Epidermal melanocyte (primary cell): ENCODE measurements around the gene GGA1.

Source experiments
- DNase-seq: peaks from one replicate; pipeline ENCODE4 v3.0.0; 2011; ENCODE audit warnings: low spot score; ENCODE audit not compliant: insufficient read length

The GGA1 gene

DNA sequence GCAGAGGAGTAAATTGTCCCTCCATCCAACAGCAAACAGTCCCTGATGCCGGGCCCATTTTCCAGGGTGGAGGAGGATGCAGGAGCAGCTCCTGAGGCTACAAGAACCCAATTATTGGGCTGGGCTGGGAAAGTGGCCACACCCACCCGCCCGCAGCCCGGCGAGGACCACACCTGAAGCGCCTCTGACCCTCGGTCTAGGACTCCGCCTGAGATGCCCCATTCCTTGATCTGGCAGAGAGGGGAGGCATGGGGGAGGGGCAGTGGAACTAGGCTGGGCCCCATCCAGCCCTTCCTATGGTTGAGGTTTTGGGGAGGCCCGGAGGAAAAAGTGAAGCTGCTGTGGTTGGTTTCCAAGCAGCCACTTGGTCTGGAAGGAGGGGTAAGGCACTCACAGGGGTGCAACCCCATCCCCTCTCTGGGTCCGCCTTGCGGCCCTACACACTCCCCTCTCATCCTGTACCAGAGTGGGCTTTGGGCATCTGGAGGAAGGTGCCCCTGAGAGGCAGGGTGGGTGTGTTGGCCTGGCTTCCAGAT, 64.4 kb downstream of the GGA1 start:
- no peak for DNase-seq

DNA sequence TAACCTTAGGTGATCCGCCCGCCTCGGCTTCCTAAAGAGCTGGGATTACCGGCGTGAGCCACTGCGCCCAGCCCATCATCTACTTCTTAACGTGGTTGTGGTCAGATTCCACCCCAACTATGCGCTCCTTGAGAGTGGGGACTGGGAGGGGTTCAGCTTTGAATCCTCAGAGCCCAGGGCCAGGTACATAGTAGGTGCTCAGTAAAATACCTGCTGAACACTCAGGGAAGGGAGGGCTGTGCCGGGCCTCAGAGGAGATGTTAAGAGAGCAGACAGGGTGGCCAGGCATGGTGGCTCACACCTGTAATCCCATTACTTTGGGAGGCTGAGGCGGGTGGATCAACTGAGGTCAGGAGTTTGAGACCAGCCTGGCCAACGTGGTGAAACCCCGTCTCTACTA, 65.6 kb downstream of the GGA1 start:
- DNase-seq: no peak

DNA sequence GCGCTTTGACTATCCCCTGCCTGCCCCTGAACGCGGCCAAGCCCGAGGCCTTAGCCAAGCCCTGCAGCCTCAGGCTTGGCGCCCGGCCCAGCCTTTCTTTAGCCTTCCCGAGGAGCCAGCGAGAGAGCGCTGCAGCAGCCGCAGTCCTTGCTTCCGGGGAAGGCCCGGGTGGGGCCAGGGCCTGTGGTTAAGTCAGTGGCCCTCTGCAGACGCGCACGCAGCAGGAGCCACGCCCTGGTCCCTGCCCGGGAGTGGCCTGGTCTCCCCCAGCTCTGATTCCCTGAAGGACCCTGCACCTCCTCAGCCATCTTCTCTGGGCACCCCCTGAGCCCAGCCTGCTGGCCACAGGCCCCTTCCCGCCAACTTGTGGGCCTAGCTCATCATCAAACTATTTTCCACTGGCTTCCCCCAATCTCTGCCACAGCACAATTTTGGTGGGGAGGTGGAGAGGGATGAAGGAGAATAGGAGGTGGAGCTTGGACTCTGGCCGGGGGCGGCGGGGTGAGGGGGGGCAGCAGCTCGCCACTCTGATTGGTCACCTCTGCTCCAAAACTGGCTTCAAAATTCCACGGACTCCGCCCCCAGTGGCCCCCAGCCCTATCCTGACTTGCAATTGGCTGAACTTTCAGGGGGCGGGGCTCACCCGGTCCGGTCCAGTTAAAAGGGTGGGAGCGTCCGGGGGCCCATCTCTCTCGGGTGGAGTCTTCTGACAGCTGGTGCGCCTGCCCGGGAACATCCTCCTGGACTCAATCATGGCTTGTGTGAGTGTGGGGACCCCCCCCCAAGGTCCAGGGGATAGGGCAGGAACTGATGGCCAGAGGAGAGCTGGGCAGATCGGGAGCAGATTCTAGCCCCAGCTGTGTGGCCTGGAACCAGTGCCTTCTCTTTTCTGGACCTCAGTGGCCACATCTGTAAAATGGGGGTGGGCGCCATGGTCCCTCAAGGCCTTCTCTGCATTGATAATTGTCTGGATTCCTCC, 66.6 kb downstream of the GGA1 start, which contains the start of gene LGALS1:
Gene LGALS1 (plus strand): TSS at position 686 of the 979 bp plus-strand sequence. CDS start 67 bp downstream, at position 753.
- DNase-seq: peak; percentile 74

DNA sequence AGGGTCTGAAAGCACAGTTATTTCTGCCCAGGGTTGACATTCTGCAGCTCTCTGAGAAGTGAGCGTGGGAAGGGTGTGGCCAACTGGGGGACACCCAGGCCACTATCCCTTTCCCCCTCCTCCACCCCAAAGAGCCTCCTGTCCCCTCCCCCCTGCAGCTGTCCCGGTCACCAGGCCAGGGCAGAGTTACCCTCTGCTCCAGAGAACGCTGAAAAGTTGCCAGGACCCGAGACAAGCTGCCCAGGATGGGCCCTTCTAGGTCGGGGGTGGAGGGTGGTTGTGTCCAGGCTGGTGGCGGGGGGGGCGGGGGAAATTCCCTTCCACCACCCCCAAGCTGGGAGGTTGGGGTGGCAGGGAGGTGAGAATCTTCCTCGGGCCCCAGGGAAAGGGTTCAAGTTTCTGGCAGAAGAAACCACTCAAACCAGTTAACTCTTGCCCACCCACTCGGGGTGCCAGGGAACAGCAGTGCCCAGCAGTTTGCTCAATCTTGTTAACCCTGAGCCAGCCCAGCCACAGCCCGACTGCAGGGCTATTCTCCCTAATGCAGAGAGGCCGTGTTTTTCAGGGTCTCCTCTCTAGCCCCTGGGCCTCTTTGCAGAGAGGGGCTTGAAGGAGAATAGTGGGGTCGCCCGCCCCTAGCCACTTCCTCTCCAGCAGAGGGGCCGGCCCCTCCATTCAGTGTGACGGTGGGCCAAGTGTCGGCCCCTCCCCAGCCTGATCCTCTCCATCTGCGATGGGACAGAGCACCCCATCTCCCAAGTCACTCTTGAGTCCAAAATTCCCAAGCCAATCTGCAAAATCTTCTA, 67.5 kb downstream of the GGA1 start:
- no peak for DNase-seq

DNA sequence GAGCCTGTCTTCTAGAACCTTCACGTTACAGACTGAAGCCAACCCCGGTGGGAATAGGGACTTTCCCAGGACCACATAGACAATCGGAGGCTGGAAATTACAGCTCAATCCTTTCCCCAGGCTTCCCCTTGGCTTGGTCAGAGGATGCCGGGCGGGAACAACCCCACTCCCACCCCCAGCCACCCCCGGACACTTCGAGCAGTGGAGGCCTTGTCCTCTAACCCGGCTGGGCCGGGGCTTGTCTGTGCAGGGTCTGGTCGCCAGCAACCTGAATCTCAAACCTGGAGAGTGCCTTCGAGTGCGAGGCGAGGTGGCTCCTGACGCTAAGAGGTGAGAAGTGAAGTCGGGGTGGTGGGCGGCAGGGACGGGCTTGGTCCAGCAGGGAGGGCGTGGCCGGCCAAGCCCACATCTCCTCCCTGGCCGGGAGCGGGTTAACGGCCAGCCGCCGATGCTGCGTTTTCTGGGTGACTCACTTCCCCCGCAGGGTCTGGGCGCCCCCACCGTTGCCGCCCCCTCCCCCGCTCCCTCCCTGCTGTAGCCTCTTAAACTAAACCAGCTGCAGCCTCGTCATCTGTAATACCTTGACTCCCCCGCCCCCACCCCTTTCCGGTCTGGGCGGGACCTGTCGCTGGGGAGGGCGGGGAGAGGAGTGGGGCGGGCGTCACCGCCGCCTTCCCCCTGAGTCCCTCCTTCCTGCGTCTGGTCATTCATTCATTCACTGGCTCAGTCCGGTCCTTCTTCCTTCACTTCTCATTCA, 68.3 kb downstream of the GGA1 start:
- no peak for DNase-seq

DNA sequence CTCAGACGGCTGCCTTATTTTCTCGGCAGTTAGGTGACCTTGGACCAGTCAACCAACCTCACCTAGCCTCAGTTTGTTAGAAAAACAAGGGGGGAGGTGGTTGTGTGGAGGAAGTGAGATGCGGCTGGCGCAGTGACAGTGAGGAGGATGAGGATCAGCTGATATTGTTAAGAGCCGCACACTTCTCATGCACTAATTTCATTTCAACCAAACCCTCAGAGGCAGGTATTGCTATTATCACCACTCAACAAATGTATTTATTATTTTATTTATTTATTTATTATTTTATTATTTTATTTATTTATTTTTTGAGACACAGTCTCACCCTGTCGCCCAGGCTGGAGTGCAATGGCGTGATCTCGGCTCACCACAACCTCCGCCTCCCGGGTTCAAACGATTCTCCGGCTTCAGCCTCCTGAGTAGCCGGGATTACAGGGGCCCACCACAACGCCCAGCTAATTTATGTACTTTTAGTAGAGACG, 68.9 kb downstream of the GGA1 start:
- DNase-seq: no peak

DNA sequence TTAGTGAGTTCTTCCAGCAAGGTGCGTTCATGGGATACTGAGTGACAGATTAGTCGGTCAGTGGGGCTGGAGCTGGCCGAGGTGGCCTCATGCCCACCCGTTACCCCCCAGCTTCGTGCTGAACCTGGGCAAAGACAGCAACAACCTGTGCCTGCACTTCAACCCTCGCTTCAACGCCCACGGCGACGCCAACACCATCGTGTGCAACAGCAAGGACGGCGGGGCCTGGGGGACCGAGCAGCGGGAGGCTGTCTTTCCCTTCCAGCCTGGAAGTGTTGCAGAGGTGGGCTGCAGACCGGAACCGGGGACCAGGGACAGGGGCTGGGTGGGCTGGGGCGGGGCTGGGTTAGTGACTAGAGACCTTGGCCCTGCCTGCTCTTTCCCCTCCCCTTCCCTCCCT, 69.7 kb downstream of the GGA1 start:
- DNase-seq: no peak

DNA sequence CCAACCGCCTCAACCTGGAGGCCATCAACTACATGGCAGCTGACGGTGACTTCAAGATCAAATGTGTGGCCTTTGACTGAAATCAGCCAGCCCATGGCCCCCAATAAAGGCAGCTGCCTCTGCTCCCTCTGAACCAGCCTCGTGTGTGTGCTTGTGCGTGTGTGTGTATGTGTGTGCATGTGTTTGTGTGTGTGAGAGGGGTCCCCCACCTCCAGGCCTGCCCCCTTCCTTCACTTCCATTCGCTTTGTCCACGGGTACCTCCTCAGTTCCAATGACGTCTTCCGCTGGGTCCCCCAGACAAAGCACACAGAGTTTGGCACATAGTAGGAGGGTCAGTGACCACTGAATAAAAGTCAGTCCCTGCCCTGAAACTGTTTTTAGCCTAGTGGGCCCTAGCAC, 71.0 kb downstream of the GGA1 start:
- no peak for DNase-seq

DNA sequence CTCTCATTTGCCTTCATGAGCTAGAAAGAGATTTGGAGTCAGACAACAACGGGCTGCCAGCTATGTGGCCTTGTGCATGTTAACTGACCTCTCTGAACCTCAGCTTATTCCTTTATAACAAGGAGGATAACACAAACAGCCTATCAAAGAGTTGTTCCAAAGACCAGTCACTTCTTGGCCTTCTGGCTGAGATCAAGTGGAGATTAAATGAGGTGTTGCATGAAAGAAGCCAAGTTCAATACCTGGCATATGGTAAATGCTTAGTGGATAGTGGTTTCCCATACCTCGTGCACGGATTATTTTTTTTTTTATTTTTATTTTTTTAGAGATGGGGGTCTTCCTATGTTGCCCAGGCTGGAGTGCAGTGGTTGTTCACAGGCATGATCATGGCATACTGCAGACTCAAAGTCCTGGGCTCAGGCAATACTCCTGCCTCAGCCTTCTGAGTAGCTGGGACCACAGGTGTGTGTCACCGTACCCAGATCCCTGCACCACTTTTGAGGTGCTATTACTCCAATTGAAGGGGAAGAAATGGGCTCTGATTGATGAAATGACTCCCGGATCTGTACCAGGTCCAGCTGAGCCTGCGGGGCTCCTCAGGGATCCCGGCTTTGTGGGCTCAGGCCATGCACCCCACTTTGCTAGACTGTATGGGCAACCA, 71.7 kb downstream of the GGA1 start:
- DNase-seq: no peak

DNA sequence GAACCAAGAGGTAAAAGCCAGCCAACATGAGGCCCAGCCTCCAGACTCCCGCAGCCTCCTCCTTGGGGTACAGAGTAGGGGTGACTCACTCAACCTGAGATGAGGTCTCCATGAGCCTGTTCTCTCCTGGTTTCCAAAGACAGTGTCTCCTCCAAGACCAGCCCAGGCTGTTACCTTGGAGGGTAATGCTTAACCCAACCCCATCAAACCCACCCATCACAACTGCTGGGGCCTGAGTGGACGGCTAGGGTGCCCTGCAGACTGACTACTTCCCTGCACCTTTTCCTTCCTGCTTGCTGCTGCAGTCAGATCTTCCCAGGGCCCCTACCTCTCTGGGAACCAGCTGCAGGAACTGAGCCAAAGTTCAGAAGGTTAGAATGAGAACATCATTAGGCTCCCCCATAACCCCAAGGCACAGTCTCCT, 72.4 kb downstream of the GGA1 start:
- DNase-seq: no peak

DNA sequence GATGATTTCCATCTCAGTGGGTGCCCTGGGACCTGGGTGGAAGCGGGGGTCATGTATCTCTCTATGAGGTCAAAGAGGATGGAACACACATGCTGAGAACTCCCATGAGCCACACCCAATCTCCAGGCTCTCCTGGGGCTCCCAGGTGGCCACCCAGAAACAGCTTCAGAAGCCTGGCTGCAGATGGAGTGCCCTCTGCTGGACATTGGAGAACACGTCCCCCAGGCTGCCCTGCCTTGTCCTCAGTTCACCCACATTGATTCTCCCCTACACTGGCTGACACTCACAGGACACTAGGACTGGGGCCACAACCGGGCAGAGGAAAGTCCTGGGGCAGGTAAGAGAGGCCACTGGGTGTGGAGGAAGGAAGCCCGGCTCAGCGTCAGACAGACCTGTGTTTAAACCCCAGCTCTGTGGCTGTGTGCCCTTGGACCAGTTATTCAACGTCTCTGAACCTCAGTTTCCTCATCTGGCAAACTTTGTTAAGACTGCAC, 73.0 kb downstream of the GGA1 start:
- no peak for DNase-seq
